DND-41 (cell line): ENCODE data around the gene ACSM3.
A peak's percentile ranks its signal among the peaks of the same experiment; 100 is the strongest.
"Not testable (repeated sequence)": the region's sequence is repeated elsewhere in the genome, so short reads cannot be mapped to it uniquely, and the experiment has no call there.

ENCODE experiments used
- ATAC-seq: fragments of 200-7000 bp; cut with Tn5 transposase; 3 replicates; pipeline ENCODE4 v1.9.1; 2021; ENCODE audit warnings: low read depth; ENCODE audit not compliant: insufficient read depth
- DNase-seq: peaks from one replicate; pipeline ENCODE4 v3.0.0-alpha.2; 2020
- H2AFZ ChIP-seq: 2 replicates; pipeline ENCODE4 v1.6.0; 2012; ENCODE audit warnings: low read depth, low read length
- H3K27ac ChIP-seq: 2 replicates; pipeline ENCODE4 v1.5.1; 2012; ENCODE audit warnings: low read length, inconsistent platforms
- H3K27me3 ChIP-seq: fragments of 200-600 bp; sonication (generic); 2 replicates; pipeline ENCODE4 v1.6.0; 2012; ENCODE audit warnings: low read length, mild to moderate bottlenecking, inconsistent platforms; ENCODE audit not compliant: insufficient read depth, poor library complexity
- H3K36me3 ChIP-seq: 2 replicates; pipeline ENCODE4 v1.5.1; 2012; ENCODE audit warnings: low read length, inconsistent platforms; ENCODE audit not compliant: insufficient read depth
- H3K4me1 ChIP-seq: 2 replicates; pipeline ENCODE4 v1.5.1; 2012; ENCODE audit warnings: mild to moderate bottlenecking, low read length; ENCODE audit not compliant: insufficient read depth
- H3K4me2 ChIP-seq: 2 replicates; pipeline ENCODE4 v1.6.0; 2012; ENCODE audit warnings: mild to moderate bottlenecking, moderate library complexity, low read length, inconsistent platforms; ENCODE audit not compliant: insufficient read depth
- H3K4me3 ChIP-seq, 2 experiments: fragments of 200-600 bp in 1 of 2; shearing (Covaris generic) in 1 of 2; 2 replicates each; pipeline ENCODE4 v1.5.1; 2012 to 2016; ENCODE audit warnings: inconsistent platforms in 2 of 2, low read length in 2 of 2, mild to moderate bottlenecking in 2 of 2, low read depth in 1 of 2, moderate library complexity in 1 of 2
- H3K79me2 ChIP-seq: 2 replicates; pipeline ENCODE4 v1.6.0; 2012; ENCODE audit warnings: low read length, inconsistent platforms; ENCODE audit not compliant: insufficient read depth
- H3K9ac ChIP-seq: 2 replicates; pipeline ENCODE4 v1.6.0; 2012; ENCODE audit warnings: low read depth, mild to moderate bottlenecking, inconsistent platforms, low read length, moderate library complexity
- H3K9me3 ChIP-seq: 2 replicates; pipeline ENCODE4 v1.5.1; 2012; ENCODE audit warnings: low read length, moderate library complexity, mild to moderate bottlenecking, inconsistent platforms; ENCODE audit not compliant: insufficient read depth, severe bottlenecking
- H4K20me1 ChIP-seq: 2 replicates; pipeline ENCODE4 v1.6.0; 2012; ENCODE audit warnings: low read length; ENCODE audit not compliant: insufficient read depth
- CTCF ChIP-seq: IDR thresholded peaks from 2 replicates; pipeline ENCODE4 v1.5.1; 2012; ENCODE audit warnings: borderline replicate concordance, low read length, moderate library complexity, mild to moderate bottlenecking; ENCODE audit not compliant: poor library complexity, severe bottlenecking; ENCODE audit errors: extremely low read depth
- EZH2 ChIP-seq: IDR thresholded peaks from 3 replicates; pipeline ENCODE4 v1.6.1; 2012; ENCODE audit warnings: borderline replicate concordance, low read depth, mild to moderate bottlenecking, moderate library complexity, low read length, inconsistent platforms; ENCODE audit not compliant: severe bottlenecking

Gene ACSM3

GRCh38 chr16:20763461-20764232 lies at the start of gene ACSM3:
Gene ACSM3 (plus strand): TSS chr16:20764014. CDS start chr16:20770035, 6,021 bp downstream.
- Histone ChIP-seq H3K27ac (peak within 1 kb of the TSS; percentile 67), H3K36me3 (no peaks in the 10 kb centered on the region), H2AFZ (peak within 1 kb of the TSS; percentile 67), H3K9ac (peak within 1 kb of the TSS; percentile 24), H3K4me1 (peaks cover 22% of the 10 kb centered on the region), H3K4me2 (peak within 1 kb of the TSS; percentile 58), H3K4me3 (peak within 1 kb of the TSS; percentile 15 to 56; a peak in 3 of 4 replicates), H3K9me3 (no peaks in the 10 kb centered on the region), H3K27me3 (no peaks in the 10 kb centered on the region), H3K79me2 (no peaks in the 10 kb centered on the region), H4K20me1 (no peaks in the 10 kb centered on the region)
- ATAC-seq (peak; percentile 95), DNase-seq (peak; percentile 53)
- no peak for TF ChIP-seq CTCF
- no peak for TF ChIP-seq EZH2

GRCh38 chr16:20717718-20718117 lies 46.1 kb upstream of the ACSM3 start:
- not testable (repeated sequence) for DNase-seq, H3K9me3 ChIP-seq, H3K9ac ChIP-seq, H3K36me3 ChIP-seq, H3K4me2 ChIP-seq, H4K20me1 ChIP-seq, ATAC-seq, H3K4me3 ChIP-seq, H3K79me2 ChIP-seq, H2AFZ ChIP-seq, H3K4me1 ChIP-seq, H3K27ac ChIP-seq, H3K27me3 ChIP-seq

GRCh38 chr16:20720251-20720650 lies 43.6 kb upstream of the ACSM3 start:
- H3K79me2 ChIP-seq = no peaks in the 10 kb centered on the region
- ATAC-seq (no peak), DNase-seq (no peak)
- no peak overlapping the region for H2AFZ ChIP-seq
- TF ChIP-seq EZH2 (no peak), CTCF (no peak)
- no peaks in the 10 kb centered on the region for H3K36me3 ChIP-seq
- H4K20me1 ChIP-seq = no peaks in the 10 kb centered on the region
- no peaks in the 10 kb centered on the region for H3K27me3 ChIP-seq
- H3K4me1 ChIP-seq = no peaks in the 10 kb centered on the region
- H3K4me3 ChIP-seq = no peak overlapping the region
- no peak overlapping the region for H3K9ac ChIP-seq
- no peak overlapping the region for H3K4me2 ChIP-seq
- H3K9me3 ChIP-seq = no peaks in the 10 kb centered on the region
- no peak overlapping the region for H3K27ac ChIP-seq

- no peaks in the 10 kb centered on the region for H3K79me2 ChIP-seq
- no peaks in the 10 kb centered on the region; the same call in 1 of the 2 replicates for H3K36me3 ChIP-seq
These were observed 37.2 kb upstream of the ACSM3 start for GRCh38 chr16:20726661-20727060.

More at GRCh38 chr16:20726661-20727060, 37.2 kb upstream of the ACSM3 start:
- no peak overlapping the region for H3K9ac ChIP-seq
- H3K9me3 ChIP-seq = no peaks in the 10 kb centered on the region
- no peak overlapping the region for H3K4me2 ChIP-seq
- H3K4me1 ChIP-seq = no peaks in the 10 kb centered on the region
- TF ChIP-seq CTCF = no peak
- TF ChIP-seq EZH2 = no peak
- DNase-seq = no peak
- H3K27ac ChIP-seq = no peak overlapping the region
- no peaks in the 10 kb centered on the region for H4K20me1 ChIP-seq
- ATAC-seq = no peak
- H3K27me3 ChIP-seq = no peaks in the 10 kb centered on the region
- no peak overlapping the region for H2AFZ ChIP-seq
- H3K4me3 ChIP-seq = no peak overlapping the region
